Endodermal cell (in vitro differentiated cells): ENCODE data around the gene CFAP54. TPM values are rescaled to one million over a fixed set of nuclear protein-coding genes. Genes with fewer than 3 reads are reported as not detected.

Experiments
- DNase-seq: peaks from one replicate; pipeline ENCODE4 v3.0.0-alpha.2; 2017
- H3K27ac ChIP-seq: 2 replicates; pipeline ENCODE4 v1.5.1; 2013; ENCODE audit warnings: mild to moderate bottlenecking, low read depth, low read length, moderate library complexity
- H3K27me3 ChIP-seq: 2 replicates; pipeline ENCODE4 v1.6.1; 2013; ENCODE audit warnings: mild to moderate bottlenecking, low read length, moderate library complexity; ENCODE audit not compliant: insufficient read depth, control insufficient read depth, poor library complexity, severe bottlenecking
- H3K36me3 ChIP-seq: 2 replicates; pipeline ENCODE4 v1.7.0; 2013; ENCODE audit warnings: mild to moderate bottlenecking, low read length, moderate library complexity; ENCODE audit not compliant: control insufficient read depth, insufficient read depth
- H3K4me1 ChIP-seq: one replicate; pipeline ENCODE4 v1.7.0; 2013; ENCODE audit warnings: low read length; ENCODE audit not compliant: control insufficient read depth, insufficient read depth
- H3K4me3 ChIP-seq: 2 replicates; pipeline ENCODE4 v1.5.1; 2013; ENCODE audit warnings: mild to moderate bottlenecking, low read length, moderate library complexity
- H3K9ac ChIP-seq: 2 replicates; pipeline ENCODE4 v1.6.1; 2013; ENCODE audit warnings: mild to moderate bottlenecking, low read length, moderate library complexity; ENCODE audit not compliant: poor library complexity, severe bottlenecking; ENCODE audit errors: extremely low read depth
- H3K9me3 ChIP-seq: 2 replicates; pipeline ENCODE4 v1.6.1; 2013; ENCODE audit warnings: mild to moderate bottlenecking, low read length, moderate library complexity; ENCODE audit not compliant: control insufficient read depth
- H3K27ac Mint-ChIP-seq: 2 replicates; pipeline ENCODE4 v1.8.0; 2020; ENCODE audit warnings: mixed read lengths
- H3K27me3 Mint-ChIP-seq: 2 replicates; pipeline ENCODE4 v1.8.0; 2021; ENCODE audit warnings: mild to moderate bottlenecking, mixed read lengths; ENCODE audit not compliant: insufficient read depth
- H3K36me3 Mint-ChIP-seq: 2 replicates; pipeline ENCODE4 v1.8.0; 2020; ENCODE audit warnings: low read depth, mixed read lengths
- H3K4me1 Mint-ChIP-seq: 2 replicates; pipeline ENCODE4 v1.8.0; 2020; ENCODE audit warnings: mixed read lengths
- H3K4me3 Mint-ChIP-seq: 2 replicates; pipeline ENCODE4 v1.8.0; 2020; ENCODE audit warnings: mild to moderate bottlenecking, moderate library complexity, mixed read lengths
- H3K9me3 Mint-ChIP-seq: 2 replicates; pipeline ENCODE4 v1.8.0; 2020; ENCODE audit warnings: mild to moderate bottlenecking, mixed read lengths
- CTCF ChIP-seq: fragments of 200-600 bp; sonication (generic); conservative IDR thresholded peaks from 2 replicates; pipeline ENCODE4 v1.5.0; 2021; ENCODE audit warnings: antibody characterized with exemption, mild to moderate bottlenecking
- WGBS, 2 experiments: methylation state at CpG; one replicate each; pipeline versions ENCODE4 v1.1.5 to v1.1.7; 2013; ENCODE audit warnings: missing lambda C conversion rate in 2 of 2, mixed read lengths in 1 of 2; ENCODE audit not compliant: insufficient coverage in 1 of 2, insufficient read length in 1 of 2; 5-methylcytosine and 5-hydroxymethylcytosine counted together
- total RNA-seq, 2 donors: library from RNA; stranded (reverse); fragmentation: NEBNext Ultra II Directional in 1 of 2; extraction: Animal tissue kit (Norgen Biotek cat#: 25700) in 1 of 2; gene quantifications; 2 replicates in 1 of 2; 3 replicates in 1 of 2; pipeline ENCODE4 v1.2.1, GENCODE V29; 2021

The CFAP54 gene
- total RNA-seq, 2 donors from 2014 or later: 1.5 to 1.7 TPM

GRCh38 chr12:96864335-96864734 is 375.0 kb downstream of the CFAP54 start:
- H3K27ac Mint-ChIP-seq: no peak overlapping the region
- H3K27me3 Mint-ChIP-seq: no peaks in the 10 kb centered on the region
- no peaks in the 10 kb centered on the region for H3K9me3 Mint-ChIP-seq
- no peak for DNase-seq
- Histone ChIP-seq H3K9ac (no peak overlapping the region), H3K27ac (no peak overlapping the region), H3K4me3 (no peak overlapping the region), H3K9me3 (no peaks in the 10 kb centered on the region), H3K4me1 (peaks cover 6% of the 10 kb centered on the region), H3K27me3 (no peaks in the 10 kb centered on the region), H3K36me3 (no peaks in the 10 kb centered on the region)
- no peaks in the 10 kb centered on the region for H3K36me3 Mint-ChIP-seq
- H3K4me3 Mint-ChIP-seq: no peak overlapping the region
- peaks cover 8% of the 10 kb centered on the region for H3K4me1 Mint-ChIP-seq
- 86 to 100% methylated on average over 1 to 4 of the region's 4 CpGs for WGBS, 2 experiments
- no peak for TF ChIP-seq CTCF

GRCh38 chr12:96866801-96867590 is 377.6 kb downstream of the CFAP54 start:
- H3K36me3 Mint-ChIP-seq: no peaks in the 10 kb centered on the region
- 87 to 96% methylated on average over 3 to 4 of the region's 4 CpGs for whole genome bisulfite sequencing, 2 experiments
- Histone ChIP-seq H3K27ac (no peak overlapping the region), H3K27me3 (no peaks in the 10 kb centered on the region), H3K36me3 (no peaks in the 10 kb centered on the region), H3K9me3 (no peaks in the 10 kb centered on the region), H3K4me3 (no peak overlapping the region), H3K9ac (no peak overlapping the region), H3K4me1 (no peaks in the 10 kb centered on the region)
- H3K4me3 Mint-ChIP-seq: no peak overlapping the region
- no peak for TF ChIP-seq CTCF
- no peak for DNase-seq
- H3K4me1 Mint-ChIP-seq: peaks cover 5% of the 10 kb centered on the region
- no peaks in the 10 kb centered on the region for H3K27me3 Mint-ChIP-seq
- no peaks in the 10 kb centered on the region for H3K9me3 Mint-ChIP-seq
- no peak overlapping the region for H3K27ac Mint-ChIP-seq

GRCh38 chr12:96870946-96871345 is 381.6 kb downstream of the CFAP54 start:
- H3K4me3 ChIP-seq: no peak overlapping the region
- Mint-ChIP-seq H3K4me1 (peaks cover 6% of the 10 kb centered on the region), H3K27ac (no peak overlapping the region), H3K36me3 (no peaks in the 10 kb centered on the region), H3K4me3 (no peak overlapping the region), H3K27me3 (no peaks in the 10 kb centered on the region), H3K9me3 (peaks cover 3% of the 10 kb centered on the region)
- DNase-seq: no peak
- no peak for TF ChIP-seq CTCF
- H3K36me3 ChIP-seq: no peaks in the 10 kb centered on the region
- no peaks in the 10 kb centered on the region for H3K4me1 ChIP-seq
- H3K9me3 ChIP-seq: no peaks in the 10 kb centered on the region
- H3K27ac ChIP-seq: no peak overlapping the region
- 85 to 100% methylated on average over 1 of the region's 1 CpG for WGBS, 2 experiments
- H3K9ac ChIP-seq: no peak overlapping the region
- H3K27me3 ChIP-seq: no peaks in the 10 kb centered on the region
